K562 (cell line): ENCODE measurements around the gene CRLF2. TPM values are rescaled to one million over a fixed set of nuclear protein-coding genes. Genes with fewer than 3 reads are reported as not detected.
"Not testable (repeated sequence)": the region's sequence is repeated elsewhere in the genome, so short reads cannot be mapped to it uniquely, and the experiment has no call there.

Source experiments
- ATAC-seq: fragments of 200-7000 bp; cut with Tn5 transposase; 3 replicates; pipeline ENCODE4 v1.9.1; 2020; ENCODE audit warnings: moderate library complexity
- BruUV-seq: library from RNA; stranded (reverse); fragments of 400-500 nt; replicated peaks from 2 replicates; lab custom pipeline; 2021; lab: Mats Ljungman, UMichigan
- CTCF ChIA-PET: fragments of 300-600 bp; formaldehyde crosslinking; extraction: SDS; loops from one replicate; lab custom pipeline; 2021; ENCODE audit warnings: low intra/inter-chr PET ratio; lab: Yijun Ruan, JAX
- POLR2A ChIA-PET: fragments of 300-600, 350-650 bp; sonication (Branson Sonifier 250); formaldehyde crosslinking; extraction: SDS; loops from one replicate; lab custom pipeline; 2021; ENCODE audit warnings: antibody characterized with exemption, inconsistent platforms; lab: Yijun Ruan, JAX
- DNase-seq, 4 experiments: peaks; one replicate each; pipeline versions ENCODE4 v3.0.0 to v3.0.0-alpha.2; 2011 to 2018; ENCODE audit warnings: low spot score in 3 of 4, mixed read lengths in 3 of 4; ENCODE audit errors: extremely low read depth in 1 of 4
- FAIRE-seq: peaks from 2 replicates; lab custom pipeline; 2011; peaks lifted over from hg19 to GRCh38; lab: Jason Lieb, UNC
- H2AFZ ChIP-seq: 2 replicates; pipeline ENCODE4 v1.6.0; 2011; ENCODE audit warnings: low read depth, low read length, control low read depth, inconsistent platforms
- H3K27ac ChIP-seq: fragments of 200-600 bp; 3 replicates; pipeline ENCODE4 v1.8.0; 2011; ENCODE audit warnings: low read depth, mild to moderate bottlenecking, control low read depth, inconsistent platforms, low read length, moderate library complexity, mixed read lengths; ENCODE audit errors: extremely low read depth
- H3K27me3 ChIP-seq, 2 experiments: fragments of 300-600 bp in 1 of 2; 2 replicates in 1 of 2; 3 replicates in 1 of 2; pipeline versions ENCODE4 v1.6.0 to v1.8.0; 2011; ENCODE audit warnings: inconsistent platforms in 2 of 2, low read length in 2 of 2, mild to moderate bottlenecking in 1 of 2, mixed read lengths in 1 of 2, moderate library complexity in 1 of 2; ENCODE audit not compliant: control insufficient read depth in 2 of 2, insufficient read depth in 2 of 2
- H3K36me3 ChIP-seq: fragments of 300-600 bp; 3 replicates; pipeline ENCODE4 v1.8.0; 2011; ENCODE audit warnings: mild to moderate bottlenecking, low read length, inconsistent platforms; ENCODE audit not compliant: control insufficient read depth, insufficient read depth
- H3K4me1 ChIP-seq, 2 experiments: fragments of 200-600 bp in 1 of 2; replicated peaks in 1 of 2; 2 replicates in 1 of 2; 3 replicates in 1 of 2; pipeline versions ENCODE4 v1.5.1 to v1.8.0; 2011; ENCODE audit warnings: inconsistent platforms in 2 of 2, low read length in 2 of 2, mild to moderate bottlenecking in 1 of 2, mixed read lengths in 1 of 2, moderate library complexity in 1 of 2; ENCODE audit not compliant: control insufficient read depth in 2 of 2, insufficient read depth in 2 of 2
- H3K4me2 ChIP-seq: 2 replicates; pipeline ENCODE4 v1.6.1; 2011; ENCODE audit warnings: low read length, control low read depth, inconsistent platforms, mixed read lengths; ENCODE audit not compliant: insufficient read depth
- H3K4me3 ChIP-seq: fragments of 200-600 bp; sonication (generic), shearing (Covaris generic); 2 replicates; pipeline ENCODE4 v1.5.1; 2016; ENCODE audit warnings: control low read depth, inconsistent platforms
- H3K79me2 ChIP-seq: fragments of 200-600 bp; 3 replicates; pipeline ENCODE4 v1.8.0; 2011; ENCODE audit warnings: low read length, inconsistent platforms; ENCODE audit not compliant: control insufficient read depth, insufficient read depth
- H3K9ac ChIP-seq, 2 experiments: 2 replicates each; pipeline versions ENCODE4 v1.6.0 to v1.6.1; 2011; ENCODE audit warnings: low read depth in 2 of 2, low read length in 2 of 2, control low read depth in 1 of 2, inconsistent platforms in 1 of 2, mild to moderate bottlenecking in 1 of 2, mixed read lengths in 1 of 2; ENCODE audit not compliant: insufficient read depth in 1 of 2
- H3K9me1 ChIP-seq: one replicate; pipeline ENCODE4 v1.6.0; 2011; ENCODE audit warnings: inconsistent platforms, mild to moderate bottlenecking, low read length, moderate library complexity; ENCODE audit not compliant: control insufficient read depth, insufficient read depth
- H3K9me3 ChIP-seq: replicated peaks from 2 replicates; pipeline ENCODE4 v1.5.1; 2011; ENCODE audit warnings: low read depth, low read length, inconsistent platforms; ENCODE audit not compliant: control insufficient read depth, insufficient read depth
- H4K20me1 ChIP-seq: replicated peaks from 2 replicates; pipeline ENCODE4 v1.6.1; 2011; ENCODE audit warnings: low read length, inconsistent platforms, mixed read lengths; ENCODE audit not compliant: control insufficient read depth, insufficient read depth
- WGBS: fragments of 100-300 bp; shearing (Covaris generic); methylation state at CpG from one replicate; pipeline ENCODE4 v1.1.6; 2016; ENCODE audit warnings: low coverage, mixed read lengths; ENCODE audit not compliant: insufficient coverage; ENCODE audit errors: missing lambda C conversion rate; 5-methylcytosine and 5-hydroxymethylcytosine counted together
- in situ Hi-C: fragments of 300-500 bp; cut with MboI; formaldehyde crosslinking; loops from 4 replicates; pipeline ENCODE4 v1.15.0; 2018; ENCODE audit warnings: inconsistent platforms, mixed read lengths
- intact Hi-C: fragments of 100-400 bp; cut with micrococcal nuclease; formaldehyde crosslinking; loops from 2 replicates; pipeline ENCODE4 v1.14.2; 2022
- polyA plus RNA-seq, 8 experiments: library from polyadenylated mRNA; depleted of rRNA in 4 of 8; stranded (reverse) in 5 of 8; unstranded in 3 of 8; fragments of >200 nt; fragmentation: Nextera tagmentation in 2 of 8; fragmentation: Illumina TruSeq in 1 of 8; extraction: Ambion mirVana in 2 of 8; extraction: Trizol in 1 of 8; gene quantifications; 2 replicates each; pipeline versions ENCODE4 v1.2.1 to v1.2.3, GENCODE V29; 2011 to 2014; ENCODE audit warnings: inconsistent platforms in 1 of 8, missing spikeins in 1 of 8
- total RNA-seq, 7 experiments: library from RNA; depleted of rRNA in 6 of 7; stranded (reverse); fragments of >200 nt in 6 of 7; fragmentation: Illumina TruSeq in 2 of 7; extraction: Trizol in 2 of 7; gene quantifications; 2 replicates each; pipeline versions ENCODE4 v1.2.1 to v1.2.3, GENCODE V29; 2011 to 2021; ENCODE audit warnings: low replicate concordance in 1 of 7

The CRLF2 gene
- total and polyA plus RNA-seq, 9 of the 15 experiments (the other 6 are each of a cell fraction or from before 2014, with no cell fraction given), result not detected

DNA sequence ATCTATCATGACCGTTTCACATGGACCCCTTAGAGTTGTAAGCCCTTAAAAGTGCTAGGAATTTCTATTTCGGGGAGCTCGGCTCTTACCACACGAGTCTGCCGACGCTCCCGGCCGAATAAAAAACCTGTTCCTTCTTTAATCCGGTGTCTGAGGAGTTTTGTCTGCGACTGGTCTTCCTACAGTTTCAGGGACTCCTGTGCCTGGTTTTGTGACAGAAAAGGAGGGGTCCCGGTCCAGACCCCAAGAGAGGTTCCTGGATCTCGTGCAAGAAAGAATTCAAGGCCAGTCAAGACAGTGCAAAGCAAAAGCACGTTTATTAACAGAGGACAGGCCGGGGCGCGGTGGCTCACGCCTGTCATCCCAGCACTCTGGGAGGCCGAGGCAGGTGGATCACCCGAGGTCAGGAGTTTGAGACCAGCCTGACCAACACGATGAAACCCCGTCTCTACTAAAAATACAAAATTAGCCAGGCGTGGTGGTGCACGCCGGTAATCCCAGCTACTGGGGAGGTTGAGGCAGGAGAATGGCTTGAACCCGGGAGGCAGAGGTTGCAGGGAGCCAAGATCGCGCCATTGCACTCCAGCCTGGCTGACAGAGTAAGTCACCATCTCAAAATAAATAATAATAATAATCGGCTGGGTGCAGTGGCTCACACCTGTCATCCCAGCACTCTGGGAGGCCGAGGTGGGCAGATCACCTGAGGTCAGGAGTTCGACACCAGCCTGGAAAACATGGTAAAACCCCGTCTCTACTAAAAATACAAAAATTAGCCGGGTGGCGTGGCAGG, 35.7 kb downstream of the CRLF2 start:
- in situ Hi-C loops, result not testable (repeated sequence)
- WGBS, result 8% methylated on average over 17 of the region's 33 CpGs

DNA sequence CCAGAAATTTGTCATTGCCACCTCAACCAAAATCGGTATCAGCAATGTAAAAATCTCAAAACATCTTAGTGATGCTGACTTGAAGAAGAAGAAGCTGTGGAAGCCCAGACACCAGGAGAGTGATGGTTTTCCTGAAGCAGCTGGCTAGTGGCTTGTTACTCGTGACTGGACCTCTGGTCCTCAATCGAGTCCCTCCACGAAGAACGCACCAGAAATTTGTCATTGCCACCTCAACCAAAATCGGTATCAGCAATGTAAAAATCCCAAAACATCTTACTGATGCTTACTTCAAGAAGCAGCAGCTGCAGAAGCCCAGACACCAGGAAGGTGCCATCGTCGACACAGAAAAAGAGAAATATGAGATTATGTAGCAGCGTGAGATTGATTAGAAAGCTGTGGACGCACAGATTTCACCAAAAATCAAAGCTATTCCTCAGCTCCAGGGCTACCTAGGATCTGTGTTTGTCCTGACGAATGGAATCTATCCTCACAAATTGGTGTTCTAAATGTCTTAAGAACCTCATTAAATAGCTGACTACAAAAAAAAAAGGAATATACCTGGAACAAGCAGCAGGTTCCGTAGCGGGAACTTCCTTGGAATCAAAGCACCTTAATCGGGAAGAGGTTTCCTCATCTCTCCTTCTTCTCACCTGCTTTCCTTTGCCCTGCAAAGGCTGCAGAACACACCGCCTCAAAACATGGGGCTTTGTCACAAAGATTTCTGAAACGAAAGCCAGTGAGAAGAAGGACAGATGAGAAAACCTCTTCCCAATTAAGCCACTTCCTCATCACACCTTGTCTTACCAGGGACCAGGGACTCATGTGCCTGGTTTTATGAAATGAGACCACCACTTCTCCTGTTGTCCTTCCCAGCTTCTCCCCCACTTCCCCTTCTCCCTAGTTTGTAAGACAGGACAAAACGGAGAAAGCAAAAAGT, 37.6 kb downstream of the CRLF2 start:
- H3K27me3 ChIP-seq, H3K36me3 ChIP-seq, ATAC-seq, H3K9ac ChIP-seq, H3K4me1 ChIP-seq, H3K4me2 ChIP-seq, intact Hi-C loops, BruUV-seq, CTCF ChIA-PET, H4K20me1 ChIP-seq, POLR2A ChIA-PET, H3K9me1 ChIP-seq, FAIRE-seq, H3K27ac ChIP-seq, in situ Hi-C loops, DNase-seq, H3K79me2 ChIP-seq, H3K4me3 ChIP-seq, H3K9me3 ChIP-seq, H2AFZ ChIP-seq: not testable (repeated sequence)
- 3% methylated on average over 8 of the region's 17 CpGs for WGBS

More for the DNA sequence above, 35.7 kb downstream of the CRLF2 start:
- FAIRE-seq, BruUV-seq, H2AFZ ChIP-seq, H3K27ac ChIP-seq, H3K4me3 ChIP-seq, H3K4me1 ChIP-seq, H3K9me3 ChIP-seq, H3K27me3 ChIP-seq, H3K9me1 ChIP-seq, H4K20me1 ChIP-seq, DNase-seq, POLR2A ChIA-PET, intact Hi-C loops, ATAC-seq, CTCF ChIA-PET, H3K4me2 ChIP-seq, H3K9ac ChIP-seq, H3K79me2 ChIP-seq, H3K36me3 ChIP-seq: not testable (repeated sequence)

DNA sequence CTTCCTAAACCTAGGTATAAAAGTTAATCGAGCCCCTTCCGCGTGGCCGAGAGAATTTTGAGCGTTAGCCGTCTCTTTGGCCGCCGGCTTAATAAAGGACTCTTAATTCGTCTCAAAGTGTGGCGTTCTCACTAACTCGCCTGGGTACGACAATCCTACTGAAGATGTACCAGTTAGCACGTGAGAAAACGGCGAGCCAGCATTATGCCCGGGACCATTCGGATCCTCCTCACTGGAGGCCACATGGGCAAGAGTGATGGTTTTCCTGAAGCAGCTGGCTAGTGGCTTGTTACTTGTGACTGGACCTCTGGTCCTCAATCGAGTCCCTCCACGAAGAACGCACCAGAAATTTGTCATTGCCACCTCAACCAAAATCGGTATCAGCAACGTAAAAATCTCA, 39.0 kb downstream of the CRLF2 start:
- H3K27ac ChIP-seq, DNase-seq, H2AFZ ChIP-seq, H3K79me2 ChIP-seq, ATAC-seq, intact Hi-C loops, BruUV-seq, in situ Hi-C loops, CTCF ChIA-PET, H3K36me3 ChIP-seq, POLR2A ChIA-PET, H3K4me2 ChIP-seq, H3K9me1 ChIP-seq, H4K20me1 ChIP-seq, FAIRE-seq, H3K4me1 ChIP-seq, H3K9ac ChIP-seq, H3K4me3 ChIP-seq, H3K27me3 ChIP-seq, H3K9me3 ChIP-seq: not testable (repeated sequence)
- 1% methylated on average over 19 of the region's 22 CpGs for WGBS
